ENCODE results near the gene KIAA1671. TPM values are rescaled to one million over a fixed set of nuclear protein-coding genes. Genes with fewer than 3 reads are reported as not detected.

KIAA1671 gene
- total RNA-seq, 2 experiments from 2014 or later = 6.5 to 6.8 TPM

DNA sequence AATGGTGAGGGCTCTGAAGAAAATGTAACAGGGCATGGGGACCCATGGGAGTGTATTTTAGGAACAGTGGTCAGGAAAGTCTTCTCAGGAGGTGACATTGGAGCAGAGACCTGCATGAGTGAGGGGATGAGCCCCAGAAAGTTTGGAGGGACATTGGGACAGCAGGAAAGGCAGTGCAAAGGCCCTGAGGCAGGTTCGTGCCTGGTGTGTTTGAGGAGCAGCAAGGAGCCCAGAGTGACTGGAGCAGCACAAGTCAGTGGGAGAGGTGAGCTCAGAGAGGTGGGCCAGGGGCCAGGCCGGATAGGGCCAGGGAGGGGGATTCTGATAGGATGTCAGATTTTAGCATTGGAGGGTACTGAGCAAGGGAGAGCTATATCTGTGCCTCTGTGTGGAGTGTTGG is 167.1 kb downstream of the KIAA1671 start:
- H3K4me3 Mint-ChIP-seq = no peak overlapping the region
- peaks cover 2% of the 10 kb centered on the region for H3K4me1 Mint-ChIP-seq (ENCODE audit: low read depth)
- H3K27ac Mint-ChIP-seq = no peak overlapping the region
- CTCF ChIA-PET = no interaction called here
- H3K9me3 Mint-ChIP-seq = no peaks in the 10 kb centered on the region
- ATAC-seq (no peak), DNase-seq (no peak)
- peaks cover 11% of the 10 kb centered on the region for H3K36me3 Mint-ChIP-seq (ENCODE audit: low read depth)
- intact Hi-C loops (cut with micrococcal nuclease) = no loop called here
- TF ChIP-seq, protein P1, sequence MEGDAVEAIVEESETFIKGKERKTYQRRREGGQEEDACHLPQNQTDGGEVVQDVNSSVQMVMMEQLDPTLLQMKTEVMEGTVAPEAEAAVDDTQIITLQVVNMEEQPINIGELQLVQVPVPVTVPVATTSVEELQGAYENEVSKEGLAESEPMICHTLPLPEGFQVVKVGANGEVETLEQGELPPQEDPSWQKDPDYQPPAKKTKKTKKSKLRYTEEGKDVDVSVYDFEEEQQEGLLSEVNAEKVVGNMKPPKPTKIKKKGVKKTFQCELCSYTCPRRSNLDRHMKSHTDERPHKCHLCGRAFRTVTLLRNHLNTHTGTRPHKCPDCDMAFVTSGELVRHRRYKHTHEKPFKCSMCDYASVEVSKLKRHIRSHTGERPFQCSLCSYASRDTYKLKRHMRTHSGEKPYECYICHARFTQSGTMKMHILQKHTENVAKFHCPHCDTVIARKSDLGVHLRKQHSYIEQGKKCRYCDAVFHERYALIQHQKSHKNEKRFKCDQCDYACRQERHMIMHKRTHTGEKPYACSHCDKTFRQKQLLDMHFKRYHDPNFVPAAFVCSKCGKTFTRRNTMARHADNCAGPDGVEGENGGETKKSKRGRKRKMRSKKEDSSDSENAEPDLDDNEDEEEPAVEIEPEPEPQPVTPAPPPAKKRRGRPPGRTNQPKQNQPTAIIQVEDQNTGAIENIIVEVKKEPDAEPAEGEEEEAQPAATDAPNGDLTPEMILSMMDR (IDR thresholded peaks at IDR 0.05) = no peak
- POLR2A ChIA-PET = no interaction called here
- H3K27me3 Mint-ChIP-seq = no peaks in the 10 kb centered on the region

DNA sequence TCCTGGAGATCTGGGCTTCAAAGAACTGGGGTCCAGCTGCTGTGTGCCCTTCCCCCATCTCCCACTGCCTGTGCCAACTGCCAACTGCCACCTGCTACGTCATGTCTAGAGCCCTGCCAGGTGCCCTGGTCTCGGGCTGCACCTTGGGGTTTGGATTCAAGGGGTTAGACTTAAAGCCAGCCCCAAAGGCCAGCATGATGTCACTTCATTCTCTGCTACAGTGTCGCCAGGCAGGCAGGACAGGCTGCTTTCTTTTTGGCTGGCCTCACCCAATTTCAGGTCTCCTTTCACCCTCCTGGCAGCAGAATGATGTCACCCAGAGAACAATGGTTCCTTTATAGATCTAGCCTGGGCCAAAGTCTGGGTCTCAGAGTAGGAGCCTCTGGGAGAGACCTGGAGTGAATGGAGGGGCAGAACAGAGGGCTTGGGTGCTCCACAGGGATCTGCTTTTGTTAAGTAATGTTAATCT is 167.6 kb downstream of the KIAA1671 start:
- ChIA-PET POLR2A (no interaction called here), CTCF (no interaction called here)
- Mint-ChIP-seq H3K4me1 (ENCODE audit: low read depth) (peaks cover 2% of the 10 kb centered on the region), H3K9me3 (no peaks in the 10 kb centered on the region), H3K36me3 (ENCODE audit: low read depth) (peaks cover 11% of the 10 kb centered on the region), H3K27ac (no peak overlapping the region), H3K27me3 (no peaks in the 10 kb centered on the region), H3K4me3 (no peak overlapping the region)
- TF ChIP-seq, protein P1 (IDR thresholded peaks at IDR 0.05) = no peak
- ATAC-seq (no peak), DNase-seq (no peak)
- intact Hi-C loops (cut with micrococcal nuclease) = no loop called here

DNA sequence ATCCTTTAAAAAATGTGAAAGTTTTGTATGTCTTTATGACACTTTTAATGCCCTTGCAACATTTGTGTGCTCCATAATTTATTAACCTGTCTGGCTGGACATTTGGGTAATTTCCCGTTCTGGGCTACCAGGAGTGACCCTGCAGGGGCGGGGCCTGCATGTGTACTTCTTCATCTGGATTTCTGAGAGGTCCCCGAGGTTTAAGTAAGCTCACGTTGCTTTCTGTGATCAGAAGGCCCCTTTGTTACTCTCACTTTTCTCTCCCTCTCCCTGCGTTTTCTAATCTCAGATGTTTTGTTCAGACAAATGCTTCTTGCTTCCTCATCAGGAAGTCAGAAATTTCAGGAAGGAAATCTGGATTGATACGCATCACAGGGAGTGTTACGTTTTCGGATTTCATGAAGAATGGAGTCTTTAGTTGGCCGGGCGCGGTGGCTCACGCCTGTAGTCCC is 168.3 kb downstream of the KIAA1671 start:
- CTCF ChIA-PET = interaction anchor here (3.9 kb wide), 1 partner anchor 10 kb away, joined by 15 read pairs; no protein-coding TSS in a partner anchor
- ATAC-seq (no peak), DNase-seq (no peak)
- Mint-ChIP-seq H3K9me3 (no peaks in the 10 kb centered on the region), H3K27me3 (no peaks in the 10 kb centered on the region), H3K36me3 (ENCODE audit: low read depth) (peaks cover 11% of the 10 kb centered on the region), H3K4me1 (ENCODE audit: low read depth) (peaks cover 2% of the 10 kb centered on the region), H3K4me3 (no peak overlapping the region), H3K27ac (no peak overlapping the region)
- TF ChIP-seq, protein P1 (IDR thresholded peaks at IDR 0.05) = no peak
- intact Hi-C loops (cut with micrococcal nuclease) = no loop called here
- POLR2A ChIA-PET = no interaction called here

DNA sequence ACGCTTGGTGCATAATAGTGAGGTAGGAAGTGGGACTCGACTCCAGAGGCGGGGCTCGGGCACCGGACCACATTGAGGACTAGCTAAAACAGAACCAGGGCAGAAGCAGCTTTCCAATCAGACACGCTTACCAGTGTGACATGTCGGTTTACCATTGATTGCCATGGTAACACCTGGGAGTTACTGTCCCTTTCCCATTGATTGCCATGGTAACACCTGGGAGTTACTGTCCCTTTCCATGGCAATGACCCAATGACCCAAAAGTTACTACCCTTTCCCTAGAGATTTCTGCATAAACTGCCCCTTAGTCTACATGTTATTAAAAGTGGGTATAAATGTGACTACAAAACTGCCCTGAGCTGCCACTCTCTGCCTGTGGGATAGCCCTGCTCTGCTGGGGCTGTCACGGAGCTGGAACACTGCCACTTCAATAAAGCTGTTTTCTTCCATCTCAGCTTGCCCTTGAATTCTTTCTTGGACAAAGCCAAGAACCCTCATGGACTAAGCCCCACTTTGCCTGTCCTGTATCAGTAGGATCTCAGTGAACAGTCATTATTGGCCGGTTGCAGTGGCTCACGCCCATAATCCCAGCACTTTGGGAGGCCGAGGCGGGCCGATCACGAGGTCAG is 169.7 kb downstream of the KIAA1671 start:
- H3K27ac Mint-ChIP-seq = no peak overlapping the region
- TF ChIP-seq, protein P1 (IDR thresholded peaks at IDR 0.05) = no peak
- ATAC-seq (no peak), DNase-seq (no peak)
- H3K4me1 Mint-ChIP-seq (ENCODE audit: low read depth) = peaks cover 2% of the 10 kb centered on the region
- intact Hi-C loops (cut with micrococcal nuclease) = no loop called here
- ChIA-PET POLR2A (no interaction called here), CTCF (interaction anchor here (0.9 to 3.9 kb wide), 2 partner anchors 11 to 73 kb away, joined by 3 to 15 read pairs; no protein-coding TSS in a partner anchor)
- H3K27me3 Mint-ChIP-seq = no peaks in the 10 kb centered on the region
- H3K36me3 Mint-ChIP-seq (ENCODE audit: low read depth) = peaks cover 11% of the 10 kb centered on the region
- no peaks in the 10 kb centered on the region for H3K9me3 Mint-ChIP-seq
- no peak overlapping the region for H3K4me3 Mint-ChIP-seq

DNA sequence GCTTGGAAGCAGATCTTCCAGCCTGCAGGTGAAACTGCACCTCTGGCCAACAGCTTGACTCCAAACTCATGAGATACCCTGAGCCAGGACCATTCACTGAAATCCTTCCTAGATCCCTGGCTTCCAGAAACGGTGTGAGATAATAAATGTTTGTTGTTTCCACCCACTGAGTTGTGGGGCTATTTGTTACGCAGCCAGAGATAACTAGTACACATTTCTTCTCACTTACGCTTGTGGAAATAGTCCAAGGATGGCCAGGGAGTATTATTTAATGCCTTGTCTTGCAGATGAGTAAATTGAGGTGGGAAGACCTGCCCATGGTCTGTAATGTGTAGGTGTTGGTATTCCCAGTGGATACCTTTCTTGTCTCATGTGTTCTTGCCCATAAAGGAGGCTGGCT is 171.2 kb downstream of the KIAA1671 start:
- intact Hi-C loops (cut with micrococcal nuclease) = no loop called here
- POLR2A ChIA-PET = no interaction called here
- TF ChIP-seq, protein P1 (IDR thresholded peaks at IDR 0.05) = no peak
- Mint-ChIP-seq H3K9me3 (no peaks in the 10 kb centered on the region), H3K36me3 (ENCODE audit: low read depth) (peaks cover 7% of the 10 kb centered on the region), H3K27me3 (no peaks in the 10 kb centered on the region), H3K4me3 (no peak overlapping the region), H3K4me1 (ENCODE audit: low read depth) (peaks cover 2% of the 10 kb centered on the region), H3K27ac (no peak overlapping the region)
- CTCF ChIA-PET = interaction anchor here (1.4 to 3.9 kb wide), 2 partner anchors 12 to 13 kb away, joined by 3 to 15 read pairs; no protein-coding TSS in a partner anchor
- ATAC-seq (no peak), DNase-seq (no peak)
